Stimulated activated CD4-positive, alpha-beta T cell treated with anti-CD3 and anti-CD28 coated beads, Interleukin-4, amount 100 ng/mL, for 24 hours (primary cell): ENCODE data around the gene TSPY3.
"Not testable (repeated sequence)": the region's sequence is repeated elsewhere in the genome, so short reads cannot be mapped to it uniquely, and the experiment has no call there.

Experiments
- DNase-seq: peaks from one replicate; pipeline ENCODE4 v3.0.0-alpha.2; 2020

The TSPY3 gene

GRCh38 chrY:9398121-9398520 is at the start of gene TSPY3:
Gene TSPY3, plus strand, starts transcription at chrY:9398421. Its CDS starts 46 bp downstream, at chrY:9398467.
- not testable (repeated sequence) for DNase-seq

- DNase-seq, result not testable (repeated sequence)
Measured at GRCh38 chrY:9357497-9357896, 40.7 kb upstream of the TSPY3 start, which contains the start of gene TSPY8. Gene TSPY8, plus strand, starts transcription at chrY:9357797. Its CDS starts 46 bp downstream, at chrY:9357843.

GRCh38 chrY:9396527-9396926 is 1.7 kb upstream of the TSPY3 start:
- peak; percentile 3 for DNase-seq
